Ramos (cell line): ENCODE data around the gene MTMR2.
"Not testable (repeated sequence)": the region's sequence is repeated elsewhere in the genome, so short reads cannot be mapped to it uniquely, and the experiment has no call there.

Experiments
- in situ Hi-C: fragments of 300-500 bp; cut with MboI; formaldehyde crosslinking; loops from one replicate; pipeline ENCODE4 v1.14.3; 2022; ENCODE audit warnings: low sequenced_read_pairs; ENCODE audit not compliant: unreplicated experiment

MTMR2 gene

DNA sequence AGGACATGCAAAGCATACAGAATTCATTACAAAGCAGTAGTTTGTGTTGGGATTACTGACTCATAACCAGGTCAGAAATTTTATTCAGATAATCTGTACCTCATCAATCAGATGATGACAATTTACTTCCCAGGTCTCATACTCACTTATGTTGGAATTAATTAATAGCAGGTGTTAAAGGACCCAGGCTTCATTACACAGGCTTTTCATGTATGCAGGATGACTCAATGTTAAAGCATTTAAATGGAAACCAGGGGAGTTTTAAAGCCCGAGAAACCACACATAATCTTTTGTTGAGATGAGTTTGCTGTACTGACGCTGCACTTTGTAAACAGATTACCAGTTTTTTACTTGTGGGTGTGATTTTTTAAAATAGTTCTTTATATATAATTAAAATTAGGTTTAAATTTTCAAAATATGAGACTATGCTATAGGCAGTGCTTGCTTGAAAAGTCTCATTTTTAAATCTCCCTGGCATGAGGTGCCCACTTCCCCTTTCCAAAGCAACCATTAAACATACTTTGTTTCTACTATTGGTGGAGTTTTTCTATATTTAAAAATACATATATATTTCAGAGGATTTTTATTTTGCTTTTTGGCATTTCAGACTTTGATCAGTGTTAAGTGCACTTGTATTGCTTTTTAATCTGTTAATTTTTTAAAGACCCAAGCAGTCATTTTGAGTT, 92.6 kb downstream of the MTMR2 start:
- in situ Hi-C loops: loop anchor here (25.0 kb wide), 1 partner anchor 556 kb away; the partner anchor contains the start of genes CCDC82 and JRKL

DNA sequence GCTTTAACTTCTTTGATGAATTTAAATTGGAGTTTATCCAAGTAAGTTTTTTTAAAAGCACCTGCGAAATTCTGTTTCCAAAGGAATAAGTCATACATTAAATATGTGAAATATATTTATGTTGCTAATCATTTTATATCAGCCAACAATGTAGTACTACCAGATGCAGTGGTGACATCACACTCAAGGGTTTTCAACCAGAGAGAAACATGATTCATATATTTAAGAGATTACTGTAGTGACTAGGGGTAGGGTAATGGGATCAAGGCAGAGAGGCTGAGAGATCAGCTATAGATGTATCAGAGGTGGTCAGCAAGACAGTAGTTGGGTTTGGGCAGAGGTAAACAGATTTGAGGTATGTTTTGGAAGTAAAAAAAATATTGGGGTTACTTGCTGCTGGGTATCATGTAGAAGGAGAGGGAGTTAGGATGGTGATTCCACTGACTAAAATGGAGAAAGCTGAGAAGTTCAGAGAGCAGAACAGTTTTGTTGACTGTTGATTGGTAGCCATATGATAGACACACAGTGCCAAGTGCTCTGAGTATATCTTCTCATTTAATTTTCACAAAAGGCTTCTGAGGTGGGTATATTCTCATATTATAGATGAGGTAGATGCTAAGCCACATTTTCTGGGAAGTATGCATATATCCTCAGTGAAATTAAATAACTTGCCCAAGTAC, 94.2 kb downstream of the MTMR2 start:
- in situ Hi-C loops: loop anchor here (25.0 kb wide), 1 partner anchor 558 kb away; the partner anchor contains the start of genes CCDC82 and JRKL

DNA sequence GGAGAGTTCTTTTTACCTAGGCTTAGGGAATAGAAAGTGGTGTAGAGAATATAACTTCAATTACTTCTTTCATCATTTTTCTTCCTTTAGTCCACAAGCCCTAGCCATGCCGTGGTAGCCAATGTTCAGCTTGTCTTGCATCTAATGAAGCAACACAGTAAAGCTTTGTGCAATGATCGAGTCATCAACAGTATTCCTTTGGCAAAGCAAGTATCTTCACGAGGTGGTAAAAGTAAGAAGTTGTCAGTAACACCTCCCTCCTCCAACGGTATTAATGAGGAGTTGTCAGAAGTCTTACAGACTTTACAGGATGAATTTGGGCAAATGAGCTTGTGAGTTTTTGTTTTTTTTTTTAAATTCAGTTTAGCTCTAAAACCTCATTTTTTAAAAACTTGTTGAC, 96.2 kb downstream of the MTMR2 start:
- in situ Hi-C loops: loop anchor here (25.0 kb wide), 1 partner anchor 560 kb away; the partner anchor contains the start of genes CCDC82 and JRKL

DNA sequence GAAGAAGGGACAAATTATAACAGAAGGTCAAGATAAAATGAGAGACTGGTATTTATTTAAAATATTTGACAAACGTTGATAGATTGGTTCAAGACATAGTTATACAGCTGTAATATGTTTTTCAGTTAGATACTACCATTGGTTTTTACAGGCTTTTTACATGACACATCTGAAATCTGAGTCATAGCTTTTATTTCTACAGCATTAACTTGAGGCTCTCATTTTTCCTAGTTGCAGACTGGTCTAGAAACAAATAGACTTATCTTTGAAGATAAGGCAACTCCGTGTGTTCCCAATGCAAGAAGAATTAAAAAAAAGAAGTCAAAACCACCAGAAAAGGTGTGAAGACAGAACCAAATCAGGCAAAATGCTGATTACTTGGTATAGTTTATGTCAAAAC, 102.3 kb downstream of the MTMR2 start:
- in situ Hi-C loops: no loop called here

DNA sequence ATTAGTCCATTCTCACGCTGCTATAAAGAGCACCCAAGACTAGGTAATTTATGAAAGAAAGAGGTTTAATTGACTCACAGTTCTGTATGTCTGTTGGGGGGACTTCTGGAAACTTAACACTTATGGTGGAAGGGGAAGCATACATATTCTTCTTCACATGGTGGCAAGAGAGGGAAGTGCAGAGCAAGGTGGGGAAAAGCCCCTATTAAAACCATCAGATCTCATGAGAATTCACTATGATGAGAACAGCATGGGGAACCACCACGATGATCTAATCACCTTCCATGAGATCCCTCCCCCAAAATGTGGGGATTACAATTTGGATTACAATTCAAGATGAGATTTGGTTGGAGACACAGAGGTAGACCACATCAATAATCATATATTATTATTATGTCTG, 107.9 kb downstream of the MTMR2 start:
- in situ Hi-C loops: no loop called here

DNA sequence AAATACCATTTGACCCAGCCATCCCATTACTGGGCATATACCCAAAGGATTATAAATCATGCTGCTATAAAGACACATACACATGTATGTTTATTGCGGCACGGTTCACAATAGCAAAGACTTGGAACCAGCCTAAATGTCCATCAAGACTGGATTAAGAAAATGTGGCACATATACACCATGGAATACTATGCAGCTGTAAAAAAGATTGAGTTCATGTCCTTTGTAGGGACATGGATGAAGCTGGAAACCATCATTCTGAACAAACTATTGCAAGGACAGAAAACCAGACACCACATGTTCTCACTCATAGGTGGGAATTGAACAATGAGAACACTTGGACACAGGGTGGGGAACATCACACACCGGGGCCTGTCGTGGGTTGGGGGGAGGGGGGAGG, 112.9 kb downstream of the MTMR2 start:
- in situ Hi-C loops: not testable (repeated sequence)

DNA sequence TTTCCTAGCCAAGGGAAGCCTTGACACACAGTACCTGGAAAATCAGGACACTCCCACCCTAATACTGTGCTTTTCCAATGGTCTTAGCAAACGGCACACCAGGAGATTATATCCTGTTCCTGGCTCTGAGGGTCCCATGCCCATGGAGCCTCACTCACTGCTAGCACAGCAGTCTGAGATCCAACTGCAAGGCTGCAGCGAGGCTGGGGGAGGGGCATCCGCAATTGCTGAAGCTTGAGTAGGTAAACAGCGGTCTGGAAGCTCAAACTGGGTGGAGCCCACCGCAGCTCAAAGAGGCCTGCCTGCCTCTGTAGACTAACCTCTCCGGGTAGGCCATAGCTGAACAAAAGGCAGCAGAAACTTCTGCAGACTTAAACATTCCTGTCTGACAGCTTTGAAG, 117.4 kb downstream of the MTMR2 start:
- in situ Hi-C loops: not testable (repeated sequence)

DNA sequence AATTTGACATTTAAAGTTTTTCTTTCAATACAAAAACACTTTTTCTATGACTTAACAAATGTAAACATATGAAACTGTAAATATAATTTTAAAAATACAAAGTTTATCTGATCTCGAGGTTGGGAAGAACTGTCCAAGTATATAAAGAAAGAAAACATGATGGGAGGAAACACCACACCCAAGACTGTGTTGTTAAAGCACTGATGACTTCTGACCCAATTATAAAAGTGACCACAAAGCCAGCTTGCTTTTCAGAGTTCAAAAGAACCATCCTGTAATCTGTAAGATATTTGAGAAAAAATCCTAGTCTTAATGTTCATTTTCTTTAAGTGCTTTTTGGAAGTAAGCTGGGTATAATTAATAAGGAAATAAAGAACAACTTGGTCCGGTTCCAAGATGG, 118.0 kb downstream of the MTMR2 start:
- in situ Hi-C loops: no loop called here

DNA sequence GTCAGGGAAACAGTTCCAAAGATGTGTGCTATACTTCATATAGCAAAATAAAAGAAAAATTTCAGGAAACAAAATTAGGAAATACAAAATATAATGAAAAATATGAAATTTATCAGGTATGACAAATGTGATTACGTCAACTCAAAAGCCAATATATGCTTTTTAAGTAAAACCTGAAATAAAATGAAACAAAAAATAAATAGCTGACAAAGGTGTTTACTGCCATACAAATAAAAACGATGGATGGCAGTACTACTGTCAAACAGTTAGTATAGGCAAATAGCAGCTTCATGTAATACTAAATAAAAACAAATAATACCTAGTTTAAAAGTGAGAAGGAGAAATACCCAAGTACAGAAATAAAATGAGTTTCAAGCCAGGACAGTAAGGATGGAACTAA, 119.9 kb downstream of the MTMR2 start:
- in situ Hi-C loops: no loop called here

DNA sequence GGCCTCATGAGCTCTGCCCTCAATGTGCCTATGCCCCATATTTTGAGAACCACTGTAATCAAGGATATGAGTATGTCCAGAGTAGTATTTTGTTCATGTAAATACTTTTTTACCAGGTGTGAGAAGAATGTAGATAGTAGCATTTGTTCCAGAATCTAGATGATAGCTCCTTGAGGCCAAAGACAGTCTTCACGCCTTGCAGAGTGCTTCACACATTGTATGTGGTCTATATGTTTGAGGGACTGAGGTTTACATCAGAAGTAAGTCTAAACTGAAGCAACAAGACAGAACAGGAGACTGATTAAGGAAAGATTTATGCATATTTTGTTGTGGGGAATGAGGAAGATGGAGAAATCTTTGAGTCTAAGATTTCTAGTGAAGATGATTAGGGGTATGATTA, 121.1 kb downstream of the MTMR2 start:
- in situ Hi-C loops: no loop called here

DNA sequence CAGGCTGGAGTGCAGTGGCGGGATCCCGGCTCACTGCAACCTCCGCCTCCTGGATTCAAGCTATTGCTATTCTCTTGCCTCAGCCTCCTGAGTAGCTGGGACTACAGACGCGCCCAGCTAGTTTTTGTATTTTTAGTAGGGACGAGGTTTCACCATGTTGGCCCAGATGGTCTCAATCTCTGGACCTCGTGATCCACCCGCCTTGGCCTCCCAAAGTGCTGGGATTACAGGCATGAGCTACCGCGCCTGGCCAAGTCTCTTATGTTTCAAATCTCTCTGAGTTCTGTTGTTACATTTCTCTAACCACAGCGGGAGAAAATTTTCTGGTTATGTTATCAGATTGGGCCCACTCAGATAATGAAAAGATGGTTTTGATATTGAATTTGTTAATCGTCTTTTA, 123.5 kb downstream of the MTMR2 start:
- in situ Hi-C loops: no loop called here

DNA sequence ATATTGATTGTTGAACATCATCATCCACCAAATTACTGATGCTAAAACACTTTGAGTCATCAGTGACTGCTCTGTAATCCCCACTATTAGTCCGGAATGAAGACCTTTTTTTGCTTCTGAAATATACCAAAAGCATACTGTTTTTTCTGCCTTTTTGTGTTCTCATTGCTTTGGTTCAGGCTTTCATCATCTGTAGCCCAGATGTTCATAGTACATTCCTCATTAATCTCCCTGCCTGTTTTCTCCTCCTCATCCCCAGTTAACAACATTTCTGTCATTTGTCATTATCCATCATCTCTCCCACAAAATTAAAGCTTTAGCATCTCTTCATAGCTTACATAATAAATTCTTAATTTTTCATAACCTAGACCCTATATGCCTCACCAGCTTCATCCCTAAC, 124.4 kb downstream of the MTMR2 start:
- in situ Hi-C loops: no loop called here

DNA sequence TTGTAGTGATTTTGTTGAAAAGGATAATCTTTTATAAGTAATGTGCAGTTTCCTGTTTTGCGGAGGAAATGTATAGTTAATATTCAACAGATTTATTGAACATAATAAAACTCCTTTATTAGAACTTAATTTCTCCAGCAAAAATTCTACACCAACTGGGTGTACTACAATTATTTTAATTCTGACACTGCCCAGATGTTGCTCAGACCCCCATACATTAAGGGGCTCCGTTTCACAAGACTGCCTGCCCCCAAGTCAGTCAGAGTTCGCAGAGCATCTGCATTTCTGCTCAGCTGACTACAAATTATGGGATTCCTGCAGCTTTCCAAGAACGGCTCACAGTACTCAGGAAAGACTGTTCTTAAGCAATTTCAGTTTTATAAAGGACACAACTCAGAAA, 127.4 kb downstream of the MTMR2 start:
- in situ Hi-C loops: no loop called here

DNA sequence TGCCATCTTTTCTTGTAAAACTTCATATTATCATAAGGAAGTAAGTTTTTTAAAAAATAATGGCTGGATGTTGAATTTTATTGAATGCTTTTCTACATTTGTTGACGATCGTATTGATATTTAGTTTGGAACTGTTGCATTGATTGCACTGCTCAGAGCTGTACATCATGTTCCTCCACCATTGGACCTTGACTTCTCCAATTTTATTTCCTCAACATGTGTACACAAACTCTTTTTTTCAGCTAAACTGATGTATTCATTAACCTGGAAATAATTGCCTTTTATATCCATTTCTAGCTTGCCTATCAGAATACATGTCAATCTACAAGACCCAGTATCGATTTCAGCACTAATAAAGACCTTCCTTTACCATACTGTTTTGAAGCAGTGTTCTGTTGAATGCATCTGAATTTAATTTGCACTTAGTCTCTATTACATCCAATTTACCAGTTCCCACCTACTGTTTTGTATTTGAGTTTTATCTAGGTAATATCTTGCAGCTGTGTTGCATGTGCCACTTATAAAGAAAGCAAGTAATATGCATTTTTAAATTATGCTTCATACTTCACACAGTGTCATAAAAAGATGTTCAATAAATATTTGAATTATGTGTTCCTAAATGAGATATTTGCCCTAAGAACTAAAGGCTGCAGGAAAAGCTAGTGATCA, 128.1 kb downstream of the MTMR2 start:
- in situ Hi-C loops: no loop called here

DNA sequence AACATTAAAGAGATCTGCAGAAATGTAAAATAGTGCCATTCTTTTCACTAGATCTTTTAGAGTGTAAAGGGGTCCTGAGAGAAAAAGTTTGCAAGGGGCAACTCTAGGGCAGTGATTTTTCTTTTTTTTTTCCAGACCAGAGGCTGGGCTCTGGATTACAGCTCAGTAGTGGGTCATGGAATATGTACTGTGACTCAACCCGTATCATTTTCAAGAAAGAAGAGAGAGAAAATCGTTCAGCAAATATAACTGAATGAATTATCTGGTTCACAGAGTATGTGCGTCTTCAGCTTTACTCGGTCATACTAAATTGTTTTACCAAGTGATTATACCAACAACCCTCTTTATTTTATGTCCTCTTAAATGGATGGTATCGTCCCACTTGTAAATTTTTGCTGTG, 129.8 kb downstream of the MTMR2 start:
- in situ Hi-C loops: no loop called here

DNA sequence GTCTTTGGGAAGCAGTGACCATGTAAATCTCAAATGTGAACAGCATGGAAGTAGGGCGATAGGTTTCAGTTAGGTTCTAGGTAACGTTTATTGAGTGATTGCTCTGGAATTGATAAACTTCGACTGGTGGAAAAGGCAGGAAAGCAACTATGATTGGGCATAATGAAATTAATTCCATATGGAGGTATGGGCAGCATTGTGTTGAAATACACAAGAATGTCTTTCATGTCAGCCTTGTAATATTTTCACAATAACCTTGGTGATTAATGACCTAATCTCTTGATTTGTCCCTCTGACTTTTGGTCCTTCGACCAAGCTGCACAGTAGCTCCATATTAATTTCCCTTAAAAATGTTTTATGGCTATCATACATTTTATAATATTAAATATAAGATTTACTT, 130.8 kb downstream of the MTMR2 start:
- in situ Hi-C loops: no loop called here

DNA sequence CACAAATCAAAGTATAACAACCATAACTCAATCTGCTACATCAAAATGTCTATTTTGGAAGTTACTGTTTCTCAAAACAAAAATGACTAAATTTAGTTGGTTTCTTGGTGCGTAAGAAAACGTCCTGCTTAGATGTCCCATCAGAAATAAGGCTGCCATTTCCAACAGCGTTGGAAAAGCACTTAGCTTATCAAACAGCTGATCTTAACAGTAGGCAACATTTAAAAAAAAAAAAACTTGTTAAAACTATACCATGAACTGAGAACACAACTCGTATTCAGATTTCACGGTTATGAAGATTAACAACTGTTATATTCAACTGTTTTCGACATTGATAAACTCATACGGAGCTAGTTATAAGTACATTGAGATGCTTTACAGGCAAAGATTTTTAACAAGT, 131.2 kb downstream of the MTMR2 start:
- in situ Hi-C loops: no loop called here

DNA sequence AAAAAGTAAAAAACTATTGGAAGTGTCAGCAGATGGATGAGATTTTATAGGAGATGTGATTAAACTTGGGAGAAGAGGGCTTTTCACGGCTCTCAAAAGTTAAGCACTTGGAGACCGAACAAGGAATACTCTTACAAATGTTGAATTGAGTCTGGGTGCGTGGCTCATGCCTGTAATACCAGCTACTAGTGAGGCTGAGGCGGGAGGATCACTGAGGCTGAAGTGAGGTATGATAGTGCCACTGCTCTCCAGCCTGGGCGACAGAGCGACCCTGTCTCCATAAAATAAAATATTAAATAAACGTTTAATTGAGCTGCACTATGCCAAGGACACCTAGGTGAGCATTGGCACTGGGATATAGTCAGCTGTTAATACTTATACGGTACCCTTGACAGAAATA, 131.7 kb downstream of the MTMR2 start:
- in situ Hi-C loops: no loop called here

DNA sequence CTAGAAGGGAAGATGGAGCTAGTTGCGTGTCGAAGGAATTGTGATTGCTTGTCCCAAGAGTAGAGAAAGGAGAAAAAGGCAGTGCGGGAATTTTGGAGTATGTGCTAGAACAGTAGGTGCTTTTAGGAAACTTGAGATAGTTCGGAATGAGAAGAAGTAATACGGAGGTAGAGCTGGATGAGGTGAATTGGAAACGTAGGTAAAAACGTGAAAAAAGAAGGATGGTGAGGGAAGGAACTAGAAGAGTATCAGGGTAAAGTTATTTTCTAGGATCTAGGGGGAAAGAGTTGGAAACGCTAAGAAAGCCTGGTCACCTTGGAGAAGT, 132.2 kb downstream of the MTMR2 start:
- in situ Hi-C loops: no loop called here

DNA sequence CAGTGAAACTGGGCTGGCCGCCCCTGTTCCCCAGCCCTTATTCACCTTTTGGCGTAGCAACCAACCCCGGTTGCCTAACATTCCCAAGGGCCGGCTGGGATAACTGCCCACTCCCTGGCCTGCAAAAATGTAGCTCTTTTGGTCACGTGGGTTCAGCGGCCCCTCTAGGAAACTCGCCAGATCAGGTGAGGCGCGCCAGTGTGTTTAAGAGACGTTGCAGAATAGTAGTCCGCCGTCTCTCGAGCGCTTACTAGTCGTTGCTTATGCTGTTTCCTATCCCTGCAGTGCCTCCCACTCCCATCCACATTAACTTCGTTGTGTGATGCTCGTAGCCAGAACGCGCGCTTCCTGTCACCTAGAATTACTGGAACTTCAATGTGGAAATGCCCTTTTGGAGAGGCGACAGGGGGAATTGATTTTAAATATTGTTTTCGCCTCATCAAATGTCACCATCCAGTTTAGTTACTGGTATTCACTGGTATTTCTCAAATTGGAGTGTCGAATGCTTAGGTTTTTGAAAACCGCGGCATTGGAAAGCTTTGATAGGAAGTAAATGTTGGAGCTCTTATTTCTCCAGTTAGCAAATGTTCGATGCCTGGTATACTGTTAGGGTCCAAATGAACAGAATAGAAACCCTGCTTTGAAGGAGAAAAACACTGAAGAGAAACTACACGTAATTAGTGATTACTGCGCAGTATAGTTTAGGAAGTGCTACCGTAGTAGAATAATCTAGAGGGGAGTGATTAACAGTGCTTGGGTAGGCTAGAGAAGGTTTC, 132.8 kb downstream of the MTMR2 start:
- in situ Hi-C loops: no loop called here
